GM12865 (cell line): ENCODE measurements around the gene MICA.
"Not testable (repeated sequence)": the region's sequence is repeated elsewhere in the genome, so short reads cannot be mapped to it uniquely, and the experiment has no call there.

Source experiments
- DNase-seq: peaks from one replicate; pipeline ENCODE4 v3.0.0; 2010; ENCODE audit warnings: low read depth
- H3K4me3 ChIP-seq: 2 replicates; pipeline ENCODE4 v1.5.1; 2011; ENCODE audit warnings: mild to moderate bottlenecking, low read depth, low read length, control low read depth
- CTCF ChIP-seq: IDR thresholded peaks from 2 replicates; pipeline ENCODE4 v1.5.1; 2011; ENCODE audit warnings: low read length, control low read depth, low read depth, inconsistent platforms; ENCODE audit not compliant: insufficient read depth; ENCODE audit errors: missing control alignments

The MICA gene

GRCh38 chr6:31381666-31382065 is 21.7 kb upstream of the MICA start:
- no peak for TF ChIP-seq CTCF
- H3K4me3 ChIP-seq, result no peak overlapping the region
- no peak for DNase-seq

- no peak overlapping the region for H3K4me3 ChIP-seq
- TF ChIP-seq CTCF, result no peak
- DNase-seq, result no peak
These were observed 20.2 kb upstream of the MICA start for GRCh38 chr6:31383149-31383548.

- DNase-seq, result no peak
- TF ChIP-seq CTCF, result no peak
- H3K4me3 ChIP-seq, result no peak overlapping the region
These were observed 18.4 kb upstream of the MICA start for GRCh38 chr6:31385041-31385440.

GRCh38 chr6:31386099-31386498 is 17.3 kb upstream of the MICA start:
- no peak for DNase-seq
- TF ChIP-seq CTCF, result no peak
- no peak overlapping the region for H3K4me3 ChIP-seq

GRCh38 chr6:31386977-31387376 is 16.4 kb upstream of the MICA start:
- H3K4me3 ChIP-seq, result no peak overlapping the region
- no peak for TF ChIP-seq CTCF
- peak; percentile 15 for DNase-seq

GRCh38 chr6:31388916-31389801 is 14.2 kb upstream of the MICA start:
- not testable (repeated sequence) for H3K4me3 ChIP-seq, DNase-seq

- not testable (repeated sequence) for H3K4me3 ChIP-seq, DNase-seq
These were observed 13.6 kb upstream of the MICA start for GRCh38 chr6:31389802-31390132.

- DNase-seq, result no peak
- no peak overlapping the region for H3K4me3 ChIP-seq
- no peak for TF ChIP-seq CTCF
These were observed 9.5 kb upstream of the MICA start for GRCh38 chr6:31393932-31394331.
